ENCODE data around the gene CLDN20.

Gene CLDN20

GRCh38 chr6:155314092-155314772 is 50.4 kb downstream of the CLDN20 start, which contains the start of gene TFB1M:
Gene TFB1M, minus strand, starts transcription at chr6:155314484. Its CDS starts 56 bp downstream, at chr6:155314428.
- DNase-seq = peak; percentile 99

- peak; percentile 96 for DNase-seq
Observed at GRCh38 chr6:155314773-155315515, 51.1 kb downstream of the CLDN20 start.

GRCh38 chr6:155315516-155315871 is 51.7 kb downstream of the CLDN20 start:
- peak; percentile 21 for DNase-seq

GRCh38 chr6:155316419-155316818 is 52.6 kb downstream of the CLDN20 start:
- DNase-seq = peak; percentile 7

GRCh38 chr6:155317186-155317585 is 53.4 kb downstream of the CLDN20 start:
- DNase-seq = peak; percentile 47

GRCh38 chr6:155319902-155320301 is 56.1 kb downstream of the CLDN20 start:
- no peak for DNase-seq

GRCh38 chr6:155324172-155324571 is 60.4 kb downstream of the CLDN20 start:
- no peak for DNase-seq

GRCh38 chr6:155324993-155325392 is 61.2 kb downstream of the CLDN20 start:
- no peak for DNase-seq

- peak; percentile 98 for DNase-seq
Observed at GRCh38 chr6:155325700-155326516, 62.1 kb downstream of the CLDN20 start.
